ENCODE data around the gene CGNL1. TPM values are rescaled to one million over a fixed set of nuclear protein-coding genes. Genes with fewer than 3 reads are reported as not detected.

The CGNL1 gene
- total RNA-seq, 4 donors from 2014 or later: 40.7 to 74.4 (median 56.0) TPM

DNA sequence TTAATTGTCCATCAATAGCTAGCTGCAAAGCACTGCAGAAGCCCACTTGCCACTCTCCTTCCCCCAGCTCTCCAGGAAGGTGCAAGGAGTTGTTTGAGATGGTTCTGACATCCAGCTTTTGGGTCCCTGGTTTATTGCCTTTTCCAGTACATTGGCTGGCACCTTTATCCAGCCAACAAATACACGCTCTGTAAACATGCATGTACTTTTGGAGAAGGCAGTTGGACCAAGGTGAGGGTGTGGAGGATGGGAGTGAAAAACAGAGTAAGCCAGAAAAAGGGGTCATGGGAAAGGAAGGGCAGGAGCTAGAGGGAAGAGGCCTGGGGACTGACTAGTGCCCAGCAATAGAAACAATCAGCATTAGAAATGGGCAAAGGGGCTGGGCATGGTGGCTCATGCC lies 102.7 kb downstream of the CGNL1 start:
- no peak for TF ChIP-seq CTCF (IDR thresholded peaks at IDR 0.05)
- TF ChIP-seq POLR2A (IDR thresholded peaks at IDR 0.05): no peak
- no peaks in the 10 kb centered on the region for H3K27me3 ChIP-seq
- no peak overlapping the region for H3K4me3 ChIP-seq (replicated peaks in 1 of 3)
- 37 to 54% methylated on average over 1 of the region's 1 CpG for WGBS, 2 donors
- intact Hi-C loops (cut with DNase I): no loop called here
- H3K36me3 ChIP-seq: no peaks in the 10 kb centered on the region
- H3K27ac ChIP-seq: peak overlapping the region; percentile 63 to 88 (median 80)
- peaks cover 44 to 47% of the 10 kb centered on the region in 2 donors for H3K4me1 ChIP-seq
- peak; percentile 58 to 63 for DNase-seq
- H3K9me3 ChIP-seq: no peaks in the 10 kb centered on the region

DNA sequence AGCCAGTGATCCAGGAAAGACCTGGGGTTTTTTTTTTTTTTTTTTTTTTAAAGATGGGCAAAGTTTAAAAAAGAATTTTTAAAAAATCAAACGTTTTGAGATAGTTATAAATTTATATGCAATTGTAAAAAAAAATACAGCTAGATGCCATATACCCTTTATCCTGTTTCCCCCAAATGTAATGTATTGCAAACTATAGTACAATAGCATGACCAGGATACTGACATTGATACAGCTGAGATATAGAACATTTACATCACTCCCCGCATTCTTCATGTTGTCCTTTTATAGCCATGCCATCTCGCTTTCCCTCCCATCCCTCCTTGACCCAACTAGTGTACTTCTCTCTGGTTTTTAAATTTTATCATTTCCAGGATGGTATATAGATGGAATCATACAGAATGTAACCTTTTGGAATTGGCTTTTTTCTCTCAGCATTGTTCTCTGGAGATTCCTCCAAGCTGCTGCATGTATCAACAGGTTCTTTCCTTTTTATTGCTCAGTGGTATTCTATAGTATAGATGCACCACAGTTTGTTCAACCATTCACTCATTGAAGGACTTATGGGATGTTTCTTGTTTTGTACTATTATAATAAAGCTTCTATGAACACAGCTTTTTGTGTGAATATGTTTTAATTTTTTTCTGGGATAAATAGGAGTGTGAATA lies 104.9 kb downstream of the CGNL1 start:
- DNase-seq: no peak
- H3K4me3 ChIP-seq (replicated peaks in 1 of 3): no peak overlapping the region
- H3K4me1 ChIP-seq: peaks cover 55 to 61% of the 10 kb centered on the region in 2 donors
- H3K27ac ChIP-seq: no peak overlapping the region
- H3K27me3 ChIP-seq: no peaks in the 10 kb centered on the region
- 88% methylated on average over 3 of the region's 3 CpGs for WGBS, 2 donors
- intact Hi-C loops (cut with DNase I): no loop called here
- TF ChIP-seq POLR2A (IDR thresholded peaks at IDR 0.05): no peak
- no peak for TF ChIP-seq CTCF (IDR thresholded peaks at IDR 0.05)
- H3K36me3 ChIP-seq: no peaks in the 10 kb centered on the region
- H3K9me3 ChIP-seq: no peaks in the 10 kb centered on the region

- 13 to 22% methylated on average over 2 of the region's 2 CpGs for WGBS, 2 donors
- H3K4me3 ChIP-seq (replicated peaks in 1 of 3): no peak overlapping the region
- intact Hi-C loops (cut with DNase I): no loop called here
- no peaks in the 10 kb centered on the region for H3K9me3 ChIP-seq
- H3K27me3 ChIP-seq: no peaks in the 10 kb centered on the region
- DNase-seq: peak; percentile 88 to 90
- peak overlapping the region; percentile 31 to 72 (median 66) for H3K27ac ChIP-seq
- TF ChIP-seq CTCF (IDR thresholded peaks at IDR 0.05): no peak
- TF ChIP-seq POLR2A (IDR thresholded peaks at IDR 0.05): no peak
- H3K36me3 ChIP-seq: no peaks in the 10 kb centered on the region
- H3K4me1 ChIP-seq: peaks cover 34% of the 10 kb centered on the region in 2 donors
Observed at GRCh38 chr15:57485869-57486268, 109.6 kb downstream of the CGNL1 start.

- Histone ChIP-seq H3K4me3 (replicated peaks in 1 of 3) (no peak overlapping the region), H3K9me3 (no peaks in the 10 kb centered on the region), H3K27ac (peak overlapping the region in 2 of 3 donors; percentile 66 to 72), H3K36me3 (no peaks in the 10 kb centered on the region), H3K27me3 (no peaks in the 10 kb centered on the region), H3K4me1 (peaks cover 34% of the 10 kb centered on the region in 2 donors)
- DNase-seq: no peak
- intact Hi-C loops (cut with DNase I): no loop called here
- TF ChIP-seq CTCF (IDR thresholded peaks at IDR 0.05): no peak
- no peak for TF ChIP-seq POLR2A (IDR thresholded peaks at IDR 0.05)
Observed at GRCh38 chr15:57486833-57487232, 110.5 kb downstream of the CGNL1 start.

DNA sequence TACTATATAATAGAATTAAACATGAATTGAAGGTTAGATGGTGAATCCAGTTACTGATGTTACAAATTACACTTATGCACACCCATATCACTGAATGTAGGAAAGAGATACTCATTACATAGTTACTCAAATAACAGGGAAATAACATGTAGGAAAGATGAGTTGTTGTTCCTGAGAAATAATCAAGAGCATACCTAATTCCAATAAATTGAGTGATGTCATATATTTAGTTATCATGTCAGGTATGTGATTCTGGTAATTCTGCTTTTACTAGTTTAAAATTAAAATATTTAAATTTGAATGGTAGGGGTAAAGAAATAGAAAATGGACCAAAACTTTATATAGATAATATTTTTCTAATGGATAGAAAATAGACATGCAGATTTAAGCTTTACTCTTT lies 112.8 kb downstream of the CGNL1 start:
- H3K4me1 ChIP-seq: peaks cover 28 to 34% of the 10 kb centered on the region in 2 donors
- TF ChIP-seq CTCF (IDR thresholded peaks at IDR 0.05) (no peak), POLR2A (IDR thresholded peaks at IDR 0.05) (no peak)

More for the DNA sequence above, 112.8 kb downstream of the CGNL1 start:
- DNase-seq: no peak
- H3K27ac ChIP-seq: peak overlapping the region; percentile 53 to 63 (median 55)
- intact Hi-C loops (cut with DNase I): no loop called here
- no peaks in the 10 kb centered on the region for H3K9me3 ChIP-seq
- H3K4me3 ChIP-seq (replicated peaks in 1 of 3): no peak overlapping the region
- no peaks in the 10 kb centered on the region for H3K27me3 ChIP-seq
- no peaks in the 10 kb centered on the region for H3K36me3 ChIP-seq
